ENCODE results near the gene CNTRL.

Gene CNTRL

DNA sequence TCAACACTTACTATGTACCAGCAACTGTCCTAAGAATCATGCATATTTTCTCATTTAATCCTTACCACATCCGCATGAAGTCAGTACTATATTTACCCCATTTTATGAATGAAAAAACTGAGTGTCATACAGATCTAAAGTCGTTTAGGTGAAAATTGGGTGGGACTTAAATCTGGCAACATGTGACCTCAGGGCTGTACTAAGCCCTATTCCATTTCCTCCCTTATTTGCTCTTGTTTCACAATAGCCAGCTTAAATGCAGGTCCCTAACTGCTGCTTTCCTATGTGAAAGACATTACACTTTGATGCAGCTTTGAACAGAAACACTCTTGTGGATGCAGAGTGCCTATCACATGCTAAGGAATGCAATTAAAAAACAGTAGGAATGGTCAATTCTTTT, 129.4 kb downstream of the CNTRL start:
- no peak overlapping the region for H3K4me3 ChIP-seq (ENCODE audit: low read depth in 1 of 2, low read length in 1 of 2)
- TF ChIP-seq, protein P1, sequence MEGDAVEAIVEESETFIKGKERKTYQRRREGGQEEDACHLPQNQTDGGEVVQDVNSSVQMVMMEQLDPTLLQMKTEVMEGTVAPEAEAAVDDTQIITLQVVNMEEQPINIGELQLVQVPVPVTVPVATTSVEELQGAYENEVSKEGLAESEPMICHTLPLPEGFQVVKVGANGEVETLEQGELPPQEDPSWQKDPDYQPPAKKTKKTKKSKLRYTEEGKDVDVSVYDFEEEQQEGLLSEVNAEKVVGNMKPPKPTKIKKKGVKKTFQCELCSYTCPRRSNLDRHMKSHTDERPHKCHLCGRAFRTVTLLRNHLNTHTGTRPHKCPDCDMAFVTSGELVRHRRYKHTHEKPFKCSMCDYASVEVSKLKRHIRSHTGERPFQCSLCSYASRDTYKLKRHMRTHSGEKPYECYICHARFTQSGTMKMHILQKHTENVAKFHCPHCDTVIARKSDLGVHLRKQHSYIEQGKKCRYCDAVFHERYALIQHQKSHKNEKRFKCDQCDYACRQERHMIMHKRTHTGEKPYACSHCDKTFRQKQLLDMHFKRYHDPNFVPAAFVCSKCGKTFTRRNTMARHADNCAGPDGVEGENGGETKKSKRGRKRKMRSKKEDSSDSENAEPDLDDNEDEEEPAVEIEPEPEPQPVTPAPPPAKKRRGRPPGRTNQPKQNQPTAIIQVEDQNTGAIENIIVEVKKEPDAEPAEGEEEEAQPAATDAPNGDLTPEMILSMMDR (IDR thresholded peaks at IDR 0.05), result no peak
- no peaks in the 10 kb centered on the region for H3K36me3 ChIP-seq
- H3K4me1 ChIP-seq (ENCODE audit: control insufficient read depth in 1 of 2, insufficient read depth in 1 of 2, low read depth in 1 of 2, low read length in 1 of 2), result peaks cover 24 to 34% of the 10 kb centered on the region in 2 experiments
- no peaks in the 10 kb centered on the region for H3K9me3 ChIP-seq
- no peak overlapping the region for H3K27ac ChIP-seq
- no peaks in the 10 kb centered on the region for H3K27me3 ChIP-seq

DNA sequence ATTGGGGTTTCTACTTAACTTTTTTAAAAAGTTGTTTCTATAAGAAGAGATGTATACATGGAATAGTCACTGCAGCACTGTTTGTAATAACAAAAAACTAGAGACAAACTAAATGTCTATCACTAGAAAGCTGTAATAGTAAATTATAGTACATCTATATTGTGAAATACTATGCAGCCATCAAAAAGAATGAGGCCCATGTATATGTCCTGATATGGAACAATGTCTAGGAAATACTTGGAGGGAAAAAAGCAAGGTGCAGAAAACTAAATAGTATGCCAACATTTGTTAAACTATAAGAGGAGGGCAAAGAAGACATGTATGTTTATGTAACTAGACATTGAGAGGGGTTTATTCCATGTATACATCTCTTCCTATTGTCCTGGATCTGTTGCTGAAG, 129.9 kb downstream of the CNTRL start:
- no peaks in the 10 kb centered on the region for H3K36me3 ChIP-seq
- peaks cover 19 to 29% of the 10 kb centered on the region in 2 experiments for H3K4me1 ChIP-seq (ENCODE audit: control insufficient read depth in 1 of 2, insufficient read depth in 1 of 2, low read depth in 1 of 2, low read length in 1 of 2)
- H3K27ac ChIP-seq, result no peak overlapping the region
- no peak overlapping the region for H3K4me3 ChIP-seq (ENCODE audit: low read depth in 1 of 2, low read length in 1 of 2)
- H3K9me3 ChIP-seq, result no peaks in the 10 kb centered on the region
- TF ChIP-seq, protein P1 (IDR thresholded peaks at IDR 0.05), result no peak
- H3K27me3 ChIP-seq, result no peaks in the 10 kb centered on the region

DNA sequence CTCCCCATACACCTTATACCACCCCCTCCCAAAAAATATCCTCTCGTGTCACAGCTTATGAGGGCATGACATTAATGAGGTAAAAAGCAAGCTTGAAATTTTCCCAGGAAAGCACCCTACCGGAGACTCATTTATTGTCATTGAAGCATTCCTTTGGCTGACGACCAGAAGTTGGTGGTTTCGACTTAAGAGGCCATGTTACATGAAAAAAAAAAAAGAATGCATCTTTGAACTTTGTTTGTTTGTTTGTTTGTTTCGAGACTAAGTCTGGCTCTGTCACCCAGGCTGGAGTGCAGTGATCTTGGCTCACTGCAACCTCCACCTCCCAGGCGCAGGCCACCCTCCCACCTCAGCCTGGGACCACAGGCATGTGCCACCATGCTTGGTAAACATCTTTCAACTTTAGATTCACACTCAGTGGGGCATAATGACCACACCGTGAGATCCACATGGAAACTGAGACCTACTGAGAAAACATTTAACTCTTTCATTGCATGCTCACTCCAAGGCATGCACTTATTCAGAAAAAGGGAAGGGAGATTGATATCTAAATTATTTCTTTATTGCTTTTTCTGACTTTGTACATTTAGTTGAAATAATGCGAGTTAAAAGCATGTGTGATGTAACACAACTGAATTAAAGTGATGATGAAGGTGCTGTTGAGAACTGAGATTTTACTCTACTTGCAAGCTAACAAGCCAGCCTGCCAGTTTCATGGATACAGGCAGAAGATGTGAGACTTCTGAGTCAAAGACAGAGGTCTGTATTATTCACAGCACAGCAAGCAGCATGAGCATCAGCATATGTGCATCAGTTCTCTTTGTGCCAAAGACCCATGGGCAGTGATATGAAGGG, 132.0 kb downstream of the CNTRL start:
- no peaks in the 10 kb centered on the region for H3K36me3 ChIP-seq
- H3K9me3 ChIP-seq, result no peaks in the 10 kb centered on the region
- no peak overlapping the region for H3K4me3 ChIP-seq (ENCODE audit: low read depth in 1 of 2, low read length in 1 of 2)
- H3K27ac ChIP-seq, result no peak overlapping the region
- H3K27me3 ChIP-seq, result no peaks in the 10 kb centered on the region
- TF ChIP-seq, protein P1 (IDR thresholded peaks at IDR 0.05), result no peak
- peaks cover 6 to 14% of the 10 kb centered on the region in 2 experiments for H3K4me1 ChIP-seq (ENCODE audit: control insufficient read depth in 1 of 2, insufficient read depth in 1 of 2, low read depth in 1 of 2, low read length in 1 of 2)

DNA sequence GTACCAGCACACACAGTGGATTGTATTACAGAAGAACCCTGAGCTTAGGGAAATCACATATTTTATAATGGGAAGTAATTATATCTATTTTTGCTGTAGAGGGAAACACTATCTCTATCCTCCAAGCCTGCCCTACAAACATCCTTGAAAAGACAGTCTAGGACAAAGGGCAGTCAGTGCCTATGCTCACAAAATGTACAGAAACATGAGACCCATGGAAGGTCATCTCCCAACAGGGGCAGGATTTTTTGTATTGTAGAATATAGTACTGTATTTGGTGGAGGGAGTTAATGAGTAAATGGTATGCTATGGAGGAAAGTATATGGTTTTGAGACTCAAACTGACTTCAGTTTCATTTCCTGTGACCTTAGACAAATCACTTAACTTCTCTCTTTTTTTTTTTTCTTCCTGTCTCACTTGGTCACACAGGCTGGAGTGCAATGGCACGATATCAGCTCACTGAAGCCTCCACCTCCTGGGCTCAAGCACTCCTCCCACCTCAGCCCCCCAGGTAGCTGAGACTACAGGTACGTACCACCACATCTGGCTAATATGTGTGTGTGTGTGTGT, 132.7 kb downstream of the CNTRL start:
- Histone ChIP-seq H3K9me3 (no peaks in the 10 kb centered on the region), H3K27me3 (no peaks in the 10 kb centered on the region), H3K4me1 (ENCODE audit: control insufficient read depth in 1 of 2, insufficient read depth in 1 of 2, low read depth in 1 of 2, low read length in 1 of 2) (peaks cover under 1 to 10% of the 10 kb centered on the region in 2 experiments), H3K27ac (no peak overlapping the region), H3K4me3 (ENCODE audit: low read depth in 1 of 2, low read length in 1 of 2) (no peak overlapping the region), H3K36me3 (no peaks in the 10 kb centered on the region)
- TF ChIP-seq, protein P1 (IDR thresholded peaks at IDR 0.05), result no peak

DNA sequence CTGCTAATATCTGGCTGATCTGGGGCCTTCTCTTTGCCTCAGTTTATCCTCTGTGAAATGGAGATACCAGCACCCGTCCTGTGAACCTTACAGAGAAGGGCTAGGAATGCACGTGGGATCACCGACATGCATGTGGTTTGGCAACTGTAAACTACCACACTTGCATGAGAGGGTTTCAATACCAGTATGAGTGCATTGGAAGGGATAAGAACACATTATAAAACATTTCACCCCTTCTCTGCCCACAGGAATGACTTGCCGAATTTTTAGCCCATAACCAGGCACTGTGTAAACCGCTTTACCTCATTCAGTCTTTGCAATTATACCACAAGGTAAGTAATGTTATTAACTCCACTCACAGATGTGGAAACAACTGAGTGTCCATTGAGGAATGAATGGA, 135.8 kb downstream of the CNTRL start:
- H3K9me3 ChIP-seq, result no peaks in the 10 kb centered on the region
- TF ChIP-seq, protein P1 (IDR thresholded peaks at IDR 0.05), result no peak
- peaks cover 18 to 22% of the 10 kb centered on the region in 2 experiments for H3K4me1 ChIP-seq (ENCODE audit: control insufficient read depth in 1 of 2, insufficient read depth in 1 of 2, low read depth in 1 of 2, low read length in 1 of 2)
- no peak overlapping the region for H3K4me3 ChIP-seq (ENCODE audit: low read depth in 1 of 2, low read length in 1 of 2)
- no peaks in the 10 kb centered on the region for H3K36me3 ChIP-seq
- H3K27me3 ChIP-seq, result no peaks in the 10 kb centered on the region
- no peak overlapping the region for H3K27ac ChIP-seq
